OCI-LY1 (cell line): ENCODE measurements around the gene PCSK6.
"Not testable (repeated sequence)": the region's sequence is repeated elsewhere in the genome, so short reads cannot be mapped to it uniquely, and the experiment has no call there.

Source experiments
- H2AFZ ChIP-seq: fragments of 200-600 bp; sonication (generic), shearing (Covaris generic); 2 replicates; pipeline ENCODE4 v1.6.0; 2014; ENCODE audit warnings: antibody characterized with exemption, mild to moderate bottlenecking, low read length
- H3F3A ChIP-seq: fragments of 200-600 bp; sonication (generic), shearing (Covaris generic); 2 replicates; pipeline ENCODE4 v1.6.0; 2014; ENCODE audit warnings: mild to moderate bottlenecking, antibody characterized with exemption, low read length, moderate library complexity; ENCODE audit not compliant: insufficient read depth
- H3K27ac ChIP-seq: fragments of 200-600 bp; sonication (generic); 2 replicates; pipeline ENCODE4 v1.5.1; 2014; ENCODE audit warnings: low read length, mixed run types, mild to moderate bottlenecking, low read depth; ENCODE audit not compliant: poor library complexity, severe bottlenecking
- H3K27me3 ChIP-seq: fragments of 200-600 bp; sonication (generic); 2 replicates; pipeline ENCODE4 v1.6.0; 2014; ENCODE audit warnings: antibody characterized with exemption, mild to moderate bottlenecking, low read length, moderate library complexity; ENCODE audit not compliant: insufficient read depth
- H3K36me3 ChIP-seq: fragments of 200-600 bp; sonication (generic); 2 replicates; pipeline ENCODE4 v1.6.1; 2014; ENCODE audit warnings: mild to moderate bottlenecking, antibody characterized with exemption, low read length, moderate library complexity, mixed read lengths; ENCODE audit not compliant: insufficient read depth
- H3K4me1 ChIP-seq: fragments of 200-600 bp; sonication (generic); 2 replicates; pipeline ENCODE4 v1.5.1; 2014; ENCODE audit warnings: mild to moderate bottlenecking, low read length, moderate library complexity; ENCODE audit not compliant: insufficient read depth, severe bottlenecking
- H3K4me2 ChIP-seq: fragments of 200-600 bp; sonication (generic), shearing (Covaris generic); 2 replicates; pipeline ENCODE4 v1.6.1; 2014; ENCODE audit warnings: low read length
- H3K4me3 ChIP-seq: fragments of 200-600 bp; sonication (generic); 2 replicates; pipeline ENCODE4 v1.5.1; 2014; ENCODE audit warnings: low read length, low read depth, mild to moderate bottlenecking, mixed read lengths; ENCODE audit not compliant: poor library complexity, severe bottlenecking
- H3K79me2 ChIP-seq: fragments of 200-600 bp; shearing (Covaris generic); 2 replicates; pipeline ENCODE4 v1.6.1; 2016; ENCODE audit warnings: mixed run types, low read length, mixed read lengths; ENCODE audit not compliant: insufficient read depth
- H3K9ac ChIP-seq: fragments of 200-600 bp; sonication (generic), shearing (Covaris generic); 2 replicates; pipeline ENCODE4 v1.6.1; 2014; ENCODE audit warnings: mild to moderate bottlenecking, low read length, mixed read lengths
- H3K9me2 ChIP-seq: fragments of 200-600 bp; sonication (generic), shearing (Covaris generic); 2 replicates; pipeline ENCODE4 v1.6.1; 2014; ENCODE audit warnings: low read depth, mild to moderate bottlenecking, low read length, mixed read lengths
- H3K9me3 ChIP-seq: fragments of 200-600 bp; shearing (Covaris generic); 2 replicates; pipeline ENCODE4 v1.6.1; 2014; ENCODE audit warnings: low read length, mixed read lengths
- H4K20me1 ChIP-seq: fragments of 200-600 bp; sonication (generic), shearing (Covaris generic); 2 replicates; pipeline ENCODE4 v1.6.0; 2016; ENCODE audit warnings: mild to moderate bottlenecking, low read length; ENCODE audit not compliant: insufficient read depth
- CTCF ChIP-seq: fragments of 200-600 bp; sonication (generic), shearing (Covaris generic); IDR thresholded peaks from 2 replicates; pipeline ENCODE4 v1.5.1; 2017; ENCODE audit warnings: mild to moderate bottlenecking, antibody characterized with exemption, low read length, moderate library complexity, mixed read lengths
- EZH2 ChIP-seq: fragments of 200-600 bp; sonication (generic), shearing (Covaris generic); IDR thresholded peaks from 2 replicates; pipeline ENCODE4 v1.8.0; 2017; ENCODE audit warnings: borderline replicate concordance, mixed run types, mild to moderate bottlenecking, antibody characterized with exemption, low read length, moderate library complexity, mixed read lengths

Gene PCSK6

GRCh38 chr15:101342056-101342455 lies 147.5 kb downstream of the PCSK6 start:
- no peaks in the 10 kb centered on the region for H3K9me3 ChIP-seq
- no peaks in the 10 kb centered on the region; the same call in 1 of the 2 replicates for H3K27me3 ChIP-seq
- no peaks in the 10 kb centered on the region for H3K79me2 ChIP-seq
- H3F3A ChIP-seq = no peaks in the 10 kb centered on the region; the same call in 1 of the 2 replicates
- no peak overlapping the region for H3K9ac ChIP-seq
- no peaks in the 10 kb centered on the region for H4K20me1 ChIP-seq
- H3K36me3 ChIP-seq = no peaks in the 10 kb centered on the region
- TF ChIP-seq EZH2 = no peak
- no peak for TF ChIP-seq CTCF
- H3K4me3 ChIP-seq = no peak overlapping the region
- H3K9me2 ChIP-seq = no peaks in the 10 kb centered on the region
- no peaks in the 10 kb centered on the region for H3K4me1 ChIP-seq
- H2AFZ ChIP-seq = no peak overlapping the region
- no peak overlapping the region for H3K4me2 ChIP-seq
- no peak overlapping the region for H3K27ac ChIP-seq

DNA sequence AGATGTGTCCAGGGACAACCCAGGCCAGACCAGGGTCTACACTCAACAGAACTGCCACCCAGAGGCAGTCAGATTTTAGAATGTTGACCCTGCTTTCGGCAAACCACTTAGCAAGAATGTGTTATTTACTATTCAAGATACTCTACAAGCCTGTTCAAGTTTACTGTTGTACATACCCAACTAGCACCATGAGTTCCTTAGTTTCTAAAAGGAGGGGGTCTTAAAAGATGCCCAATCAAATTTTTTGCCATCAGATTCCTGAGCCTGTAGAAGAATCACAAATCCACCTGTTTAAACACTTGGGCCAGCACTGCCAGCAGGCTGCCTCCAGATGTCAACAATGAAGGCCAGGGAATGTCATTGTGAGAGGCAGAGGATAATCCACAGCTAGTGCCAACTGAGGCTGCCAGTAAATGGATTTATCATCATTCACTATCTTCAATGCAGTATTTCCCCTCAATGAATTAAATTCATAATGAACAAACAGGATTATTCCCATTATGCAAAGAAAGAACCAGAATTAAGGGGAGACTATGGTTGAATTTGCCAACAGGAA lies 150.9 kb downstream of the PCSK6 start:
- H3K79me2 ChIP-seq = no peaks in the 10 kb centered on the region
- no peak overlapping the region for H3K9ac ChIP-seq
- H3K27ac ChIP-seq = no peak overlapping the region
- H3F3A ChIP-seq = peaks cover 5% of the 10 kb centered on the region; the same call in 1 of the 2 replicates
- H3K4me1 ChIP-seq = peaks cover 7% of the 10 kb centered on the region
- H3K9me3 ChIP-seq = peaks cover 13% of the 10 kb centered on the region
- no peak overlapping the region for H2AFZ ChIP-seq
- TF ChIP-seq EZH2 (no peak), CTCF (no peak)
- H3K36me3 ChIP-seq = peaks cover 4% of the 10 kb centered on the region; the same call in 1 of the 2 replicates
- no peaks in the 10 kb centered on the region for H4K20me1 ChIP-seq
- no peak overlapping the region for H3K4me3 ChIP-seq
- no peaks in the 10 kb centered on the region for H3K9me2 ChIP-seq
- H3K27me3 ChIP-seq = peaks cover 6% of the 10 kb centered on the region; the same call in 1 of the 2 replicates
- H3K4me2 ChIP-seq = no peak overlapping the region

- Histone ChIP-seq H3K79me2 (no peaks in the 10 kb centered on the region), H3K27ac (no peak overlapping the region), H3K9me3 (peaks cover 16% of the 10 kb centered on the region), H3K9me2 (no peaks in the 10 kb centered on the region), H3K4me3 (no peak overlapping the region), H3K9ac (no peak overlapping the region), H3K36me3 (peaks cover 4% of the 10 kb centered on the region), H3K27me3 (peaks cover 6% of the 10 kb centered on the region; the same call in 1 of the 2 replicates), H4K20me1 (no peaks in the 10 kb centered on the region), H3K4me1 (peaks cover 7% of the 10 kb centered on the region), H3F3A (peaks cover 5% of the 10 kb centered on the region; the same call in 1 of the 2 replicates), H3K4me2 (no peak overlapping the region), H2AFZ (no peak overlapping the region)
- TF ChIP-seq EZH2 = no peak
- TF ChIP-seq CTCF = no peak
Observed at GRCh38 chr15:101337976-101338375, 151.5 kb downstream of the PCSK6 start.

- H3K9me3 ChIP-seq = peaks cover 16% of the 10 kb centered on the region
- peak overlapping the region; percentile 52 for H3K4me3 ChIP-seq
- not testable (repeated sequence) for H3K9me2 ChIP-seq, H3F3A ChIP-seq, H3K4me1 ChIP-seq, H3K36me3 ChIP-seq, H3K27me3 ChIP-seq, H3K9ac ChIP-seq, H3K79me2 ChIP-seq, H4K20me1 ChIP-seq
- H3K4me2 ChIP-seq = peak overlapping the region; percentile 60
- H3K27ac ChIP-seq = peak overlapping the region; percentile 57
- H2AFZ ChIP-seq = peak overlapping the region; percentile 89
Observed at GRCh38 chr15:101333907-101334789, 155.4 kb downstream of the PCSK6 start.
